GM23338 (cell line): ENCODE measurements around the gene ADGRF3. TPM values are rescaled to one million over a fixed set of nuclear protein-coding genes. Genes with fewer than 3 reads are reported as not detected.

Source experiments
- ATAC-seq: fragments of 200-7000 bp; cut with Tn5 transposase; 3 replicates; pipeline ENCODE4 v1.9.1; 2020
- DNase-seq: peaks from one replicate; pipeline ENCODE4 v3.0.0-alpha.2; 2015; ENCODE audit warnings: low spot score
- H2AFZ ChIP-seq: fragments of 200-600 bp; sonication (generic); 2 replicates; pipeline ENCODE4 v1.8.0; 2016; ENCODE audit warnings: antibody characterized with exemption, mild to moderate bottlenecking, moderate library complexity
- H3F3A ChIP-seq: fragments of 200-600 bp; sonication (generic); replicated peaks from 2 replicates; pipeline ENCODE4 v1.8.0; 2017; ENCODE audit warnings: antibody characterized with exemption, mixed run types, low read depth
- H3K27ac ChIP-seq: fragments of 200-600 bp; sonication (generic); 2 replicates; pipeline ENCODE4 v1.6.1; 2016; ENCODE audit warnings: low read depth
- H3K27me3 ChIP-seq: fragments of 200-600 bp; sonication (generic); 2 replicates; pipeline ENCODE4 v1.8.0; 2016; ENCODE audit warnings: mild to moderate bottlenecking, mixed run types, moderate library complexity; ENCODE audit not compliant: insufficient read depth
- H3K36me3 ChIP-seq: fragments of 200-600 bp; sonication (generic); 2 replicates; pipeline ENCODE4 v1.8.0; 2016; ENCODE audit warnings: mild to moderate bottlenecking; ENCODE audit not compliant: insufficient read depth
- H3K4me1 ChIP-seq: fragments of 200-600 bp; sonication (generic); 2 replicates; pipeline ENCODE4 v1.8.0; 2016; ENCODE audit warnings: mild to moderate bottlenecking, moderate library complexity; ENCODE audit not compliant: insufficient read depth
- H3K4me2 ChIP-seq: fragments of 200-600 bp; sonication (generic); 2 replicates; pipeline ENCODE4 v1.7.1; 2017; ENCODE audit warnings: mixed run types
- H3K4me3 ChIP-seq: fragments of 200-600 bp; sonication (generic); 2 replicates; pipeline ENCODE4 v1.6.1; 2016; ENCODE audit warnings: mixed run types
- H3K79me2 ChIP-seq: fragments of 200-600 bp; sonication (generic); replicated peaks from 2 replicates; pipeline ENCODE4 v1.8.0; 2017; ENCODE audit warnings: mild to moderate bottlenecking; ENCODE audit not compliant: insufficient read depth
- H3K9me2 ChIP-seq: fragments of 200-600 bp; sonication (generic); 2 replicates; pipeline ENCODE4 v1.8.0; 2017; ENCODE audit not compliant: insufficient read depth
- H4K20me1 ChIP-seq: fragments of 200-600 bp; sonication (generic); replicated peaks from 2 replicates; pipeline ENCODE4 v1.8.0; 2017; ENCODE audit warnings: mild to moderate bottlenecking; ENCODE audit not compliant: insufficient read depth
- H3K27ac Mint-ChIP-seq: 2 replicates; pipeline ENCODE4 v1.8.0; 2020; ENCODE audit warnings: inconsistent platforms, mild to moderate bottlenecking, moderate library complexity, mixed read lengths
- H3K27me3 Mint-ChIP-seq: 3 replicates; pipeline ENCODE4 v1.8.0; 2022; ENCODE audit warnings: low read depth, mild to moderate bottlenecking, moderate library complexity, mixed read lengths, inconsistent platforms; ENCODE audit not compliant: insufficient read depth, poor library complexity
- H3K36me3 Mint-ChIP-seq: 3 replicates; pipeline ENCODE4 v1.8.0; 2021; ENCODE audit warnings: low read depth, mild to moderate bottlenecking, inconsistent platforms, moderate library complexity, mixed read lengths
- H3K4me1 Mint-ChIP-seq: 3 replicates; pipeline ENCODE4 v1.8.0; 2020; ENCODE audit warnings: mild to moderate bottlenecking, inconsistent platforms, mixed read lengths
- H3K4me3 Mint-ChIP-seq: 3 replicates; pipeline ENCODE4 v1.8.0; 2021; ENCODE audit warnings: moderate library complexity, mild to moderate bottlenecking, inconsistent platforms, mixed read lengths
- H3K9me3 Mint-ChIP-seq: 3 replicates; pipeline ENCODE4 v1.8.0; 2020; ENCODE audit warnings: moderate library complexity, mild to moderate bottlenecking, inconsistent platforms, mixed read lengths
- EZH2 ChIP-seq: fragments of 200-600 bp; sonication (generic); IDR thresholded peaks from one replicate; pipeline ENCODE4 v1.8.0; 2017; ENCODE audit warnings: antibody characterized with exemption, mild to moderate bottlenecking, low read depth; ENCODE audit not compliant: unreplicated experiment
- EZH2phosphoT487 ChIP-seq: fragments of 200-600 bp; sonication (generic); IDR thresholded peaks from one replicate; pipeline ENCODE4 v1.8.1; 2018; ENCODE audit warnings: antibody characterized with exemption; ENCODE audit not compliant: unreplicated experiment
- JUNB ChIP-seq: IDR thresholded peaks from one replicate; pipeline ENCODE4 v1.6.1; 2016; ENCODE audit warnings: antibody characterized with exemption; ENCODE audit not compliant: unreplicated experiment
- NANOG ChIP-seq: IDR thresholded peaks from 2 replicates; pipeline ENCODE4 v1.6.1; 2016; ENCODE audit warnings: antibody characterized with exemption, borderline replicate concordance
- POLR2AphosphoS5 ChIP-seq: IDR thresholded peaks from 2 replicates; pipeline ENCODE4 v1.6.1; 2016; ENCODE audit warnings: antibody characterized with exemption, low read depth
- STAT1 ChIP-seq: IDR thresholded peaks from one replicate; pipeline ENCODE4 v1.6.1; 2016; ENCODE audit warnings: antibody characterized with exemption; ENCODE audit not compliant: unreplicated experiment
- ZNF114 ChIP-seq: fragments of 250-450 bp; sonication (Bioruptor Pico); IDR thresholded peaks from 2 replicates; pipeline ENCODE4 v1.5.0; 2020; ENCODE audit warnings: mild to moderate bottlenecking, moderate library complexity
- ZNF331 ChIP-seq: fragments of 250-450 bp; sonication (Bioruptor Pico); IDR thresholded peaks from 2 replicates; pipeline ENCODE4 v1.5.0; 2020; ENCODE audit warnings: low read depth, mild to moderate bottlenecking, moderate library complexity
- polyA plus RNA-seq: library from polyadenylated mRNA; unstranded; fragments of >200 nt; fragmentation: Nextera tagmentation; extraction: Ambion mirVana; gene quantifications from 2 replicates; pipeline ENCODE4 v1.2.1, GENCODE V29; 2016
- total RNA-seq: library from RNA; depleted of rRNA; stranded (reverse); fragments of >200 nt; shearing (Covaris generic); gene quantifications from 2 replicates; pipeline ENCODE4 v1.2.3, GENCODE V29; 2014
- TF ChIP-seq, protein P1 (sequence below): IDR thresholded peaks from 2 replicates; pipeline ENCODE4 v1.6.1; 2016; ENCODE audit warnings: antibody characterized with exemption
- TF ChIP-seq, protein P2 (sequence below): IDR thresholded peaks from one replicate; pipeline ENCODE4 v1.6.1; 2018; ENCODE audit warnings: antibody characterized with exemption; ENCODE audit not compliant: unreplicated experiment
- TF ChIP-seq, protein P3 (sequence below), 2 experiments: fragments of 200-600 bp in 1 of 2; sonication (generic) in 1 of 2; conservative IDR thresholded peaks; 2 replicates each; pipeline versions ENCODE4 v1.5.1 to v1.6.1; 2016 to 2017; ENCODE audit warnings: antibody characterized with exemption in 2 of 2, low read depth in 2 of 2, mild to moderate bottlenecking in 2 of 2, moderate library complexity in 1 of 2

ADGRF3 gene
- total and polyA plus RNA-seq, 2 experiments from 2014 or later = 0.38 to 0.39 TPM

DNA sequence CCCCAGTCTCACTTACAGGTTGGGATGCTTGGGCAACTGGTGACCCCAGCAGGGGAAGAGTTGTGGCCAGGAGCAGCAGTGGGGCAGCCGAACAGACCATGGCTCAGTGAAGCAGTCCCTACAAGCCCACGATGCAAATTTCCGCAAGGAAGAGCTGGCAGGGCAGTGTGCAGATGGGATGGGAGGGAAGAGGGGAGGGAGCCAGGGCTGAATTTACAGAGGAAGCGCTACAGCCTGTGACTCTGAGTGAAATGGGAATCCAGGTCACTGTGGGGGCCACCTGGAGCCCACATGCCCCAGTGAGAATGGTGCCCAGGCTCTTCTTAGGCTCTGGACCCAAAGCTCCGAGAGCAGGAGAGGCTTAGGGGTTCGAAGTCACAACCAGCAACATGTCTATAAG, 27.6 kb downstream of the ADGRF3 start:
- peak; percentile 38 for ATAC-seq
- H3K4me2 ChIP-seq = peak overlapping the region; percentile 64
- H3K27ac Mint-ChIP-seq = no peak overlapping the region; the same call in 1 of the 2 replicates

DNA sequence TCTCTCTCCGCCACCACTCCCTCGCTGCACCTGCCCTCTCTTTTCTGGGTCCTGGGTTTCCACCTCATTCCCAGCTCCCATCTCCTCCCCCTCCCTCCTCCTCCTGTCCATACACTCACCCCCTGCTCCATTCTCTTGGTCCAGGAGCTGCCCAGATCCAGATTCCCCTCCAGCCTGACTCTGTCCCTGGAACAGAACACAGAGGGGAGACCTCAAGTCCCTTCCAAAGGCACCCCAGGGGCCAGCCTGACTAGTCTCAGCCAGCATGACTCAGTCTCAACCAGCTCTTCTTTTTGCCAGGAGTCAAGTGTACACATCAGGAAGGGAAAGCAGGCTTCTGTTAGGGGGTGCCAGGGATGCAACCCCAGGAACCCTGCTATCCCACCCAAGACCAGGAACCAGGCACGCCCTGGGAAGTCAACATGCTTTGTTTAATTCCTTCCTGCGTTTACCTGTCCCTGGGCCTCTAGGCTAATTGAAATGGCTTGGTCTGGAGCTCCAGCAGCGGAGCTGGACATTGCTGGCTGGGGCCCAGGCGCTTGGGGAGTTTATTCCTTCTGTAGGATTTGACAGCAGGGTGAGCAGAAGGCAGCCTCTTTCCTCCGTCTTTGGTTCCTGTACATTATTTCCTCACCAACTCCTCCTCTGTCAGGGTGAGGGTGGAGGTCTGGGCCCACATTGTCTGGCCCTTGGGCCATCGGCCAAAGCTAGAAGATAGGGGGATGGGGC, 29.0 kb downstream of the ADGRF3 start:
- H3K36me3 Mint-ChIP-seq = no peaks in the 10 kb centered on the region; the same call in 2 of the 3 replicates
- no peak overlapping the region for H3K4me2 ChIP-seq
- peaks cover 12% of the 10 kb centered on the region for H3K27me3 Mint-ChIP-seq
- no peak overlapping the region for H3K4me3 ChIP-seq
- no peaks in the 10 kb centered on the region for H3F3A ChIP-seq
- no peak for TF ChIP-seq POLR2AphosphoS5
- peaks cover 2% of the 10 kb centered on the region; the same call in 1 of the 2 replicates for H3K4me1 ChIP-seq
- no peak overlapping the region for H2AFZ ChIP-seq
- H3K9me2 ChIP-seq = no peaks in the 10 kb centered on the region
- no peak overlapping the region for H3K27ac ChIP-seq
- no peak overlapping the region for H3K4me3 Mint-ChIP-seq
- H3K27me3 ChIP-seq = no peaks in the 10 kb centered on the region
- DNase-seq = no peak
- H3K4me1 Mint-ChIP-seq = peaks cover 36% of the 10 kb centered on the region
- no peak for ATAC-seq
- H3K36me3 ChIP-seq = no peaks in the 10 kb centered on the region
- no peaks in the 10 kb centered on the region for H4K20me1 ChIP-seq
- H3K9me3 Mint-ChIP-seq = no peaks in the 10 kb centered on the region
- no peak overlapping the region for H3K27ac Mint-ChIP-seq
- no peaks in the 10 kb centered on the region for H3K79me2 ChIP-seq

More for the DNA sequence above, 27.6 kb downstream of the ADGRF3 start:
- Histone ChIP-seq H3F3A (no peaks in the 10 kb centered on the region), H3K36me3 (no peaks in the 10 kb centered on the region), H4K20me1 (no peaks in the 10 kb centered on the region), H3K4me3 (peak overlapping the region; percentile 38; the same call in 1 of the 2 replicates), H3K4me1 (peaks cover 2% of the 10 kb centered on the region; the same call in 1 of the 2 replicates), H2AFZ (peak overlapping the region; percentile 67), H3K27me3 (no peaks in the 10 kb centered on the region), H3K79me2 (no peaks in the 10 kb centered on the region), H3K27ac (no peak overlapping the region), H3K9me2 (no peaks in the 10 kb centered on the region)
- TF ChIP-seq ZNF331 (CRISPR knock-in tag) = no peak
- TF ChIP-seq POLR2AphosphoS5 = no peak
- TF ChIP-seq, protein P1, sequence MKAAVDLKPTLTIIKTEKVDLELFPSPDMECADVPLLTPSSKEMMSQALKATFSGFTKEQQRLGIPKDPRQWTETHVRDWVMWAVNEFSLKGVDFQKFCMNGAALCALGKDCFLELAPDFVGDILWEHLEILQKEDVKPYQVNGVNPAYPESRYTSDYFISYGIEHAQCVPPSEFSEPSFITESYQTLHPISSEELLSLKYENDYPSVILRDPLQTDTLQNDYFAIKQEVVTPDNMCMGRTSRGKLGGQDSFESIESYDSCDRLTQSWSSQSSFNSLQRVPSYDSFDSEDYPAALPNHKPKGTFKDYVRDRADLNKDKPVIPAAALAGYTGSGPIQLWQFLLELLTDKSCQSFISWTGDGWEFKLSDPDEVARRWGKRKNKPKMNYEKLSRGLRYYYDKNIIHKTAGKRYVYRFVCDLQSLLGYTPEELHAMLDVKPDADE = no peak
- no peak for TF ChIP-seq JUNB
- no peak for TF ChIP-seq STAT1
- TF ChIP-seq EZH2phosphoT487 = no peak
- TF ChIP-seq EZH2 = no peak
- TF ChIP-seq ZNF114 (CRISPR knock-in tag) = no peak
- TF ChIP-seq NANOG = no peak
- Mint-ChIP-seq H3K4me3 (peak overlapping the region; percentile 49), H3K27me3 (peaks cover 12% of the 10 kb centered on the region), H3K4me1 (peaks cover 36% of the 10 kb centered on the region), H3K9me3 (no peaks in the 10 kb centered on the region), H3K36me3 (no peaks in the 10 kb centered on the region)
- DNase-seq = peak; percentile 44

DNA sequence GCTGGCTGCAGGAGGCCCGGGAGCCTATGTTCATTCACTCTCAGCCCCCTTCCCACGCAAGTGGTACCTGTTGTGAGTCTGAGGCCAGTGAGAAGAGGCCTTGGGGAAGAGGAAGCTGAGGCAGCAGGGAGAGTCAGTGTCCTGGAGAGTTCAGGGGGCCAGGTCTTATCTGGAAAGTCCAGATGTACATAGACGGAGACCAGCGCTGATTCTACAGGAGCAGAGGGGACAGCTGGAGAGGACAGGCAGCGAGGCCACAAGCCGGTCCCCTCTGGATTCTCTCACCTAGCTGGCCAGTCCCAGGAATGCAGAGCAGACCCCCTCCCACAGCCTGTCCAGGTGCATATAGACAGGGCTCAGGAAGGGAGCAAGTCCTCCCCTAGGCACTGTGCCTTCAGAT, 29.7 kb downstream of the ADGRF3 start:
- Histone ChIP-seq H3K4me2 (no peak overlapping the region), H3K4me1 (peaks cover 2% of the 10 kb centered on the region; the same call in 1 of the 2 replicates), H3K9me2 (no peaks in the 10 kb centered on the region), H3K79me2 (no peaks in the 10 kb centered on the region), H3K4me3 (no peak overlapping the region), H3K27ac (no peak overlapping the region), H3K36me3 (no peaks in the 10 kb centered on the region), H2AFZ (no peak overlapping the region), H3F3A (no peaks in the 10 kb centered on the region), H4K20me1 (no peaks in the 10 kb centered on the region), H3K27me3 (no peaks in the 10 kb centered on the region)
- ATAC-seq (no peak), DNase-seq (no peak)
- Mint-ChIP-seq H3K27me3 (peaks cover 13% of the 10 kb centered on the region), H3K9me3 (no peaks in the 10 kb centered on the region), H3K4me1 (peaks cover 36% of the 10 kb centered on the region), H3K36me3 (no peaks in the 10 kb centered on the region; the same call in 2 of the 3 replicates), H3K4me3 (no peak overlapping the region), H3K27ac (no peak overlapping the region)
- TF ChIP-seq, protein P2, sequence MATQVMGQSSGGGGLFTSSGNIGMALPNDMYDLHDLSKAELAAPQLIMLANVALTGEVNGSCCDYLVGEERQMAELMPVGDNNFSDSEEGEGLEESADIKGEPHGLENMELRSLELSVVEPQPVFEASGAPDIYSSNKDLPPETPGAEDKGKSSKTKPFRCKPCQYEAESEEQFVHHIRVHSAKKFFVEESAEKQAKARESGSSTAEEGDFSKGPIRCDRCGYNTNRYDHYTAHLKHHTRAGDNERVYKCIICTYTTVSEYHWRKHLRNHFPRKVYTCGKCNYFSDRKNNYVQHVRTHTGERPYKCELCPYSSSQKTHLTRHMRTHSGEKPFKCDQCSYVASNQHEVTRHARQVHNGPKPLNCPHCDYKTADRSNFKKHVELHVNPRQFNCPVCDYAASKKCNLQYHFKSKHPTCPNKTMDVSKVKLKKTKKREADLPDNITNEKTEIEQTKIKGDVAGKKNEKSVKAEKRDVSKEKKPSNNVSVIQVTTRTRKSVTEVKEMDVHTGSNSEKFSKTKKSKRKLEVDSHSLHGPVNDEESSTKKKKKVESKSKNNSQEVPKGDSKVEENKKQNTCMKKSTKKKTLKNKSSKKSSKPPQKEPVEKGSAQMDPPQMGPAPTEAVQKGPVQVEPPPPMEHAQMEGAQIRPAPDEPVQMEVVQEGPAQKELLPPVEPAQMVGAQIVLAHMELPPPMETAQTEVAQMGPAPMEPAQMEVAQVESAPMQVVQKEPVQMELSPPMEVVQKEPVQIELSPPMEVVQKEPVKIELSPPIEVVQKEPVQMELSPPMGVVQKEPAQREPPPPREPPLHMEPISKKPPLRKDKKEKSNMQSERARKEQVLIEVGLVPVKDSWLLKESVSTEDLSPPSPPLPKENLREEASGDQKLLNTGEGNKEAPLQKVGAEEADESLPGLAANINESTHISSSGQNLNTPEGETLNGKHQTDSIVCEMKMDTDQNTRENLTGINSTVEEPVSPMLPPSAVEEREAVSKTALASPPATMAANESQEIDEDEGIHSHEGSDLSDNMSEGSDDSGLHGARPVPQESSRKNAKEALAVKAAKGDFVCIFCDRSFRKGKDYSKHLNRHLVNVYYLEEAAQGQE = no peak
- TF ChIP-seq, protein P3, sequence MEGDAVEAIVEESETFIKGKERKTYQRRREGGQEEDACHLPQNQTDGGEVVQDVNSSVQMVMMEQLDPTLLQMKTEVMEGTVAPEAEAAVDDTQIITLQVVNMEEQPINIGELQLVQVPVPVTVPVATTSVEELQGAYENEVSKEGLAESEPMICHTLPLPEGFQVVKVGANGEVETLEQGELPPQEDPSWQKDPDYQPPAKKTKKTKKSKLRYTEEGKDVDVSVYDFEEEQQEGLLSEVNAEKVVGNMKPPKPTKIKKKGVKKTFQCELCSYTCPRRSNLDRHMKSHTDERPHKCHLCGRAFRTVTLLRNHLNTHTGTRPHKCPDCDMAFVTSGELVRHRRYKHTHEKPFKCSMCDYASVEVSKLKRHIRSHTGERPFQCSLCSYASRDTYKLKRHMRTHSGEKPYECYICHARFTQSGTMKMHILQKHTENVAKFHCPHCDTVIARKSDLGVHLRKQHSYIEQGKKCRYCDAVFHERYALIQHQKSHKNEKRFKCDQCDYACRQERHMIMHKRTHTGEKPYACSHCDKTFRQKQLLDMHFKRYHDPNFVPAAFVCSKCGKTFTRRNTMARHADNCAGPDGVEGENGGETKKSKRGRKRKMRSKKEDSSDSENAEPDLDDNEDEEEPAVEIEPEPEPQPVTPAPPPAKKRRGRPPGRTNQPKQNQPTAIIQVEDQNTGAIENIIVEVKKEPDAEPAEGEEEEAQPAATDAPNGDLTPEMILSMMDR (conservative IDR thresholded peaks at IDR 0.05; ENCODE audit: low read depth in 2 of 2) = no peak
